ENCODE data around the gene SLC19A2. TPM values are rescaled to one million over a fixed set of nuclear protein-coding genes. Genes with fewer than 3 reads are reported as not detected.

Gene SLC19A2
- polyA plus RNA-seq, 1 donor (not counting 4 experiments of a cell fraction or from before 2014, with no cell fraction given): 11.9 TPM

DNA sequence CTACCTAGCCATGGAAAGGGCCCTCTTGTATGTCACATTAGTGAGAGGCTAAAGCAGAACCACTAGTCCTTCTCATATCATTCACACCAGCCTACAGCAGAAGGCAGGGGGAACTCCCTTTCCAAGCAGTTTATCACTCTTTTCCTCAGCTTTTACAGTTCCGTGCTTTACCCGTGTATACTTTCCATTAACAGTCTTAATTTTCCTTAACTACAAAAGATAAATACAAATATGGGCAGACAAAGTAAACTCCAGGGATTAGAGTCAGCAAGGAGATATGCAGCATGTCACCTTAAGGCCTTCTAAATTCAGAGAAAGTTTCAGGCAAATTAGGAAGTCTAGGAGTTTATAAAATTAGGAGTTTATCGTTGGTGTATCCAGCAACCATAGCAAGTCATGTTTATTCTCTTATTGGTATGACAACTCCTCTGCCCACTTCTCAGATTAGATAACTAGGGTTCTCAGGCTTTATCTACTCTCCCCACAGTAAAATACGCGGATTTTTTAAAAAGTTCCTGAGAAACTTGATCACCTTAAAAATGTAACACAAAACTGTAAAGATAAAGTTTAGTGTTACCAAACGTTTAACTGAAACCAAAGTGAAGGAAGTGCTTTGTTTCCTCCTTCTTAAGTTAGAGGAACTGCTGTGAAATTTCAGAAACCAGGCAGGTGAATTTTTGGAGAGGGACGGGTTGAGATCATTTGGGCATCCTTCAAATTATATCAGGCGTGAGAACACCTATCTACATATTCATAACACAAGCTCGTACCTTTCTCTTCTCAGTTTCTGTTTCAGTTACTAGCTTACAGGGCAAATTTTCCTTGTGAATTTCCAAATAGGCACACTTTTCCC is 42.7 kb upstream of the SLC19A2 start:
- H2AFZ ChIP-seq (ENCODE audit: control insufficient read depth, low read length): peak overlapping the region; percentile 18

DNA sequence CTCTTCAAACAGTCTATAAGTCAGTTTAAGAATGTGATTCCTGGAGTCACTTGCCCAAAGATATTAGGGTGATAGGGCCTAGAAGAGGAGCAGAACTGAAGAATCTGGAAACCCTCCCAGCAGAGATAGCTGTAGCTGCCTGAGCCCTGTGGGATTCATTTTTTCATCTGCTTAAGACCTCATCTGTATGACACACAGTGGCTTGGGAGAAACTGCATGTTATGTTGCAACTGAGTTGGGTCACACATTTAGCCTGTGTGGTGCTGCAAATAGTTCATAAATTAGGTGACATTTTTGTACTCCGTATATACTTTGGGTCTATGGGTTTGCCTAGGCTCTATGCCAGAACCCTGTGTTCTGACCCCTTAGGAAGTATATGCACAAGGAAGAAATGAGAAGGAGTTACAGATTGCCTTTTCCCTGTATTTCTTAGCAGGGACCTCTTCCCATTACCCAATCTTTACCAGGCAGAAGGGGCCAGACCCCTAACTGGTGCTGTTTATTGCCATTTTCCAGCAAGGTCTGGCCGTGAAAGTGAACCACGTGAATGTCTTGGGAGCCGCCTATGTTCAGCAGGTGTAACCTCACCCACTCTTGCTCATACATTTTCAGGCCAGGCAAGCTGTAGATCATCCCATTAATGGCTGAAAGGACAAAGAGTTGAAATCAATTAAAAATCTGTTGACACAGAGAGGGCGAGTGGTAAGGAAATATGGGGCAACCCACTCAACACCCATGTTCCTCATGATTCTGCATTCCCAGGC is 41.9 kb upstream of the SLC19A2 start:
- Histone ChIP-seq H2AFZ (ENCODE audit: control insufficient read depth, low read length) (peak overlapping the region; percentile 18), H3K79me2 (ENCODE audit: control insufficient read depth, insufficient read depth, low read length) (no peaks in the 10 kb centered on the region), H3K4me2 (ENCODE audit: control insufficient read depth, extremely low read depth, insufficient read depth, low read depth, low read length) (peak overlapping the region; percentile 12), H3K4me1 (ENCODE audit: control insufficient read depth, extremely low read depth, insufficient read depth, low read length) (peaks cover 32% of the 10 kb centered on the region), H3K27ac (ENCODE audit: control insufficient read depth, insufficient read depth, low read length) (peak overlapping the region; percentile 77), H3K9me3 (ENCODE audit: control insufficient read depth, low read depth, low read length) (no peaks in the 10 kb centered on the region), H3K36me3 (ENCODE audit: control insufficient read depth in 2 of 2, extremely low read depth in 1 of 2, insufficient read depth in 2 of 2, low read length in 2 of 2) (no peaks in the 10 kb centered on the region), H3K9me1 (ENCODE audit: control insufficient read depth, extremely low read depth, insufficient read depth, low read length) (no peaks in the 10 kb centered on the region), H3K9ac (ENCODE audit: control insufficient read depth, extremely low read depth, insufficient read depth, low read length) (no peak overlapping the region), H3K4me3 (ENCODE audit: control insufficient read depth in 2 of 3, extremely low read depth in 1 of 3, insufficient read depth in 2 of 3, low read depth in 1 of 3, low read length in 3 of 3) (no peak overlapping the region), H3K27me3 (ENCODE audit: control insufficient read depth, extremely low read depth, insufficient read depth, low read length) (no peaks in the 10 kb centered on the region), H4K20me1 (ENCODE audit: control insufficient read depth, extremely low read depth, insufficient read depth, low read length) (no peaks in the 10 kb centered on the region)
- FAIRE-seq (no peak), DNase-seq (ENCODE audit: low read depth, low spot score) (no peak)
- TF ChIP-seq EZH2 (IDR thresholded peaks at IDR 0.05; ENCODE audit: low read length) (no peak), CTCF (optimal IDR thresholded peaks at IDR 0.05 in 1 of 3, IDR thresholded peaks at IDR 0.05 in 1 of 3, conservative IDR thresholded peaks at IDR 0.05 in 1 of 3; ENCODE audit: extremely low read depth in 1 of 3, insufficient read depth in 2 of 3, low read length in 3 of 3) (no peak)
- dilution Hi-C loops (cut with MboI; ENCODE audit: extremely low pct_ligation_motif_present, low sequenced_read_pairs): no loop called here

More for the DNA sequence above, 42.7 kb upstream of the SLC19A2 start:
- Histone ChIP-seq H3K9me1 (ENCODE audit: control insufficient read depth, extremely low read depth, insufficient read depth, low read length) (no peaks in the 10 kb centered on the region), H3K36me3 (ENCODE audit: control insufficient read depth in 2 of 2, extremely low read depth in 1 of 2, insufficient read depth in 2 of 2, low read length in 2 of 2) (no peaks in the 10 kb centered on the region), H4K20me1 (ENCODE audit: control insufficient read depth, extremely low read depth, insufficient read depth, low read length) (no peaks in the 10 kb centered on the region), H3K79me2 (ENCODE audit: control insufficient read depth, insufficient read depth, low read length) (no peaks in the 10 kb centered on the region), H3K27ac (ENCODE audit: control insufficient read depth, insufficient read depth, low read length) (peak overlapping the region; percentile 77), H3K4me3 (ENCODE audit: control insufficient read depth in 2 of 3, extremely low read depth in 1 of 3, insufficient read depth in 2 of 3, low read depth in 1 of 3, low read length in 3 of 3) (peak overlapping the region in 2 of 3 experiments; percentile 50 to 56), H3K4me2 (ENCODE audit: control insufficient read depth, extremely low read depth, insufficient read depth, low read depth, low read length) (peak overlapping the region; percentile 85), H3K9ac (ENCODE audit: control insufficient read depth, extremely low read depth, insufficient read depth, low read length) (peak overlapping the region; percentile 67), H3K4me1 (ENCODE audit: control insufficient read depth, extremely low read depth, insufficient read depth, low read length) (peaks cover 32% of the 10 kb centered on the region), H3K9me3 (ENCODE audit: control insufficient read depth, low read depth, low read length) (no peaks in the 10 kb centered on the region), H3K27me3 (ENCODE audit: control insufficient read depth, extremely low read depth, insufficient read depth, low read length) (no peaks in the 10 kb centered on the region)
- DNase-seq (ENCODE audit: low read depth, low spot score) (no peak), FAIRE-seq (no peak)
- dilution Hi-C loops (cut with MboI; ENCODE audit: extremely low pct_ligation_motif_present, low sequenced_read_pairs): no loop called here
- TF ChIP-seq CTCF (optimal IDR thresholded peaks at IDR 0.05 in 1 of 3, IDR thresholded peaks at IDR 0.05 in 1 of 3, conservative IDR thresholded peaks at IDR 0.05 in 1 of 3; ENCODE audit: extremely low read depth in 1 of 3, insufficient read depth in 2 of 3, low read length in 3 of 3) (no peak), EZH2 (IDR thresholded peaks at IDR 0.05; ENCODE audit: low read length) (no peak)

Data from keratinocyte (primary cell).